RPMI7951 (cell line): ENCODE data around the gene MYL12A. TPM values are rescaled to one million over a fixed set of nuclear protein-coding genes. Genes with fewer than 3 reads are reported as not detected.

Experiments used
- DNase-seq: peaks from one replicate; pipeline ENCODE4 v3.0.0-alpha.2; 2012; ENCODE audit warnings: low read depth
- total RNA-seq: library from RNA; depleted of rRNA; stranded (reverse); fragments of >200 nt; shearing (Covaris generic); gene quantifications from 2 replicates; pipeline ENCODE4 v1.2.3, GENCODE V29; 2014

The MYL12A gene
- total RNA-seq, 1 experiment from 2014 or later: 818 TPM

DNA sequence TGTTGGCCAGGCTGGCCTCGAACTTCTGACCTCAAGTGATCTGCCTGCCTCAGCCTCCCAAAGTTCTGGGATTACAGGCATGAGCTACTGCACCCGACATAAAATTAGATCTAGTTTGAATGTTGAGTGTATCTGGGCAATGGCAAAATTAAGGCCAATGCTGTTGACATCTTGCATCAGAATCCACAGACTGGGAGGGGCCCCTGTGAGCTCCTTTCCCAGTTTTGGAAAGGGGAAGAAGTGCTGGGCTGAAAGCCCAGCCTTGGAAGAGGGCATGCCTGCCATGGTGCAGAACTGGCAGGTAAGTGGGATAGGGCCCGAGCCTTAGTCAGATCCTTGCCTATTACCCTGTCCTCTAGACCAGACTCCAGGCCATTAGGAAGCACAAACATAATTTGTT is 23.4 kb upstream of the MYL12A start:
- no peak for DNase-seq

DNA sequence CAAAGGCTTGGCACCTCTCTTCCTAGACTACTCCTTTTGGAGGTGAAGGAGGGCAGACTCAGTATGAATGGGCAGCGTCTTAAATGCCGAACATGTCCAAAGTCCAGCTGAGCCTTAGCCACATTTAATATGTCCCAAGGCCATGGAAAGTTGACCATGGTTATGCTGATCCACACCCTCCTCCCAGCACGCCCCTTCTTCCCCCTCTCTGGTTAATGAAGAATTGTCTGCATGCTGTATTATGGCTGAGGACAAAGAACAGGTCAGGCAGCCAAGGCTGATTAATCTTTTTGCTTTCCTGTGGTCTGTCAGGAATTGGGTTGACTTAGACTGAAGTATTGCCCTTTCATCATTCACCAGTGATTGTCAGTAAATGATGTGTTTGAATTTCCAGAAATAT is 22.0 kb upstream of the MYL12A start:
- no peak for DNase-seq

DNA sequence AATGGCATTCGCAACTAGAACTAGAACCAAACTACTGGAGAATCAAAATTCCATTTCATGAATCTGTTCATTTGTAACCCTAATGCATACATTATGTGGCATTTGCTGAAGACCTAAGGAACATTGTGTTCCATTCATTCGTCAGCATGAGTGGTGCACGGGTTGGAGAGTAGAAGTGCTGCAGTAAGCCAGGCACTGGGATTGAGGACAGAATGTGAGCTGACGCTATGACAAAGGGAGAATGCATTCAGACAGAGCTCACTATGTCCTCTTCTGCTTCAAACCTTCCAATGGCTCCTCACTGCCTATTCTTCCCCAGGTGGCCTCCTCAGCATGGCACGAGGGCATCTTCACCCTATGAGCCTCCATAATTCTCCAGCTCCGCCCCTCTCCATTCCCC is 21.6 kb upstream of the MYL12A start:
- no peak for DNase-seq

DNA sequence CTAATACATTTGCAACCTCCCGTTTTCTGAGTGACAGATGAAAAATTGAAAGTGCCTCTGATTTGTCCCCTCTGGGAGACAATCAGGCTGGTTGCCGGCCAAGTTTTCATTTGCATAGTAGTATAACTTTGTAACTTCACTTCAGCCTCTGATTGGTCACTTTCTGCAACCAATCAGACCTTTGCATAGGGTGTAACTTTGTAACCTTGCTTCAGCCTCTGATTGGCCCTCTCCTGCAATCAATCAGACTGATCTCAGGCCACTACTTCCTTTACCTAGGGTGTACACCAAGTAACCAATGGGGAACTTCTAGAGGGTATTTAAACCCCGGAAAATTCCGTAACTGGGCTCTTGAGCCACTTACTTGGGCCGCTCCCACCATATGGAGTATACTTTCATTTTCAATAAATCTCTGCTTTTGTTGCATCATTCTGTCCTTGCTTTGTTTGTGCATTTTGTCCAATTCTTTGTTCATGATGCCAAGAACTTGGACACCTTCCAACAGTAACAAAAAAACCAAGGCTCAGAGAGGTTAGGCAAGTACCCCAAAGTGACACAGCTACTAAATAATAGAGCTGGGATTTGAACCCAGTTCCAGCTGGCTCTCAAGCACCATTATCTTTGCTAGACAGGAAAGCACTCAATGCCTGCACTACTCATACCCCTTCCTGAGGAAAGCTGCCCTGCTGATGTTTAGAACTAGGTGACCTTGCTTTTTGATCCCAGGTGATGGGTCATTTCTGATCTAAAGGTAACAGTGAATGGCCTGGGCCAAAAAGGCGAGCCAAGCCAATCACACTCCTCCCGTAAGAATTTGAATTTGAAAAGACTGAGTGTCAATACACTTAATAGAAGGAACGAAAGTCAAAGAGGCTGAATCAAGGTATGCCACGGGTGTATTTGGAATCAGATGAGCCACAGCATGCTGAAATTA is 16.9 kb upstream of the MYL12A start:
- DNase-seq: peak; percentile 42

DNA sequence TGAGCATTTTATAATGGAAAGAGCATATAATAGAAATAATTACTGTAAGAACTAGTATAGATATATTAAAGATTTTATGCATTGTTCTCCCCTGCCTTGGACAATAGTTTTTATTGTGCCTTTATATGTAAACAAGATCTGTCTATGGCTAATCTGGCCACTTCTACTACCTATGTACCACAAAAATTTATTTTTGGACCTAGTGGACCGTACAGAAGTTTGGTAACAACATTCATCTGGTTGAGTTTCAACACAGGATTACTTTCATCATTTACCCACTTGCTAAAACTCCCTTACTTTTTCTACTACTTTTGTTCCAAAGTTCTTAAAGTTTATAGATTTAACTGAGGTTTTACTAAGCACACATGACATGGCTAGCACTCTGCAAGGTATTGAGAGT is 14.6 kb upstream of the MYL12A start:
- no peak for DNase-seq

DNA sequence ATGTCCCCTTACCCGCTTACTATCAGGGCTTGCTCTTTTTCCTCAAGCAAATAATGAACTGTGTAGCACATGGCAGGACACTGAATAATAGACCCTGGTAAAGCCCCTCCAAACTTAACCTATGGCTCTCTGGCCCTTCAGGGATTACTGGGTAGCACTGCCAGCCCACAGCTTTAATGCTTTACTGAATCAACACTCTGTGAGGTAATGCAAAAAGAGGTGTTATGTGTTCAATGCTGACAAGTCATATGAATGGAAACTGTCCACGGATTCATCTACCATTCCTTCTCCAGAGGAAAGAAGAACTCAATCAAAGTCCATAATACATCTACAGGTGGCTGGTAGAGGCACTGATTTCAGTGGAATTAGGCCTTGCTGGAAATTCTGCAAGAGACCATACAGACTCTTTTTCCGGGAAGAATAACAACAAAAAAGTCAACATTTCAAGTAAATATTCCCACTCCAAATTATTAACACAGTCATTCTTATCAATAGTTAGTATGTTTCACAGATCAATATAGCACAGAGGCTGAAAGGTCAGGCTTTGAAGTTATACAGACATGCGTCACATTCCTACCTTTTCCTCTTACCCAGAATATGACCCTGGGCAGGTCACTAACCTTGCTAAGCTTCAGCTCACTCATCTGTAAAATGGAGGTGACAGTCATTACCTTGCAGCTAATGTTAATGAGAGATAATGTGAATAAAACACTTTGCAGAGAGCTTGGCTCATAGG is 14.0 kb upstream of the MYL12A start:
- DNase-seq: no peak

DNA sequence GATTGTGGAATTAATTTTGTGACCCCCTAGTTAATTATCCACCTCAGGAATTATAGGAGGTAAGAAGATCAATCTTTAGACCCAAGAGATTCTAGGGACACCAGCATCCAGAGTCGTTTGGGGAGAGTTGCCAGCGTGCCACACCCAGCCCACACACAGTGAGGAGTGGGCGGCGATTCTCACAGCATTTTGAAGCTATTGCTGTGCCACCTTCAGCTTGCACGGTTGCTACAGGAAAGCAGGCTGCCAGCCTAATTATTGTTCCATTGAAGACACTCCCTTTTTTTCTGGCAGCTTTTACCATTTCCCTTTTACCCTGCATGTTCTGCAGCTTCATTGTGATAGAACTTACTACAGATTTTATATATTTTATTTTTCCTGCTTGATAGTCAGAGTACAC is 13.1 kb upstream of the MYL12A start:
- no peak for DNase-seq

DNA sequence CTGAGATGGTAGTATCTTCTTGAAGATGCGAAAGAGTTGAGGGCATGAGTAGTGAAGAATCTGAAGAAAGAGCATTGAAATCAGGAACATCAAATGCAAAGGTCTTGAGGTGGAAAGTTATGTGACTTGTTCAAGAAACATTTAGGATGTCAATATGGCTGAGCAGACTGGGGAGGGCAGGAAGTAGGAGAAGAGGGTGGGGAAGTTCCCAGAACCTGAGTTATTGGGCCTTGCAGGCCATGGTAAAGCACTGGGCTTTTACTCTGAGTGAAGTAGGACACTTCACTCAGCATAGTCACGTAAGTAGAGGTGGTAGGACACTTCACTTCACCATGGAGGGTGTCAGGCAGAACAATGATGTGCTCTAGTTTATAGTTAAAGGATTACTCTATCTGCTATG is 11.8 kb upstream of the MYL12A start:
- no peak for DNase-seq

DNA sequence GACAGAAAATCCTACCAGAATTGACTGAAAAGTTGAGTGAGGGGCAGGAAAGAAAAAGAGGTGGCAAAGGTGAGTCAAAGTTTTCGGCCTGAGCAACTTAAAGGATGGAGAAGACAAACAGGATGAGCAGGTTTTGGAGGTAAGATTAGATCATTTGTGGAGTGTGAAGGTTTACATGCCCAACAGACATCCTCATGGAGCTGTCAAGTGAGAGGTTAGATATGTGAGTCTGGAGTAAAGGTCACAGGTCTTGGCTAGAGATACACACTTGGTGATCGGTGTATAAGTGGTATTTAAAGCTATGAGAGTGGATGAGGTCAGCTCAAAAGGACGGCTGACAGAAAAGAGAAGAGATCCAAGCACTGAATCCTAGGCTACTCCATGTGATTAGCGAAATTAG is 11.1 kb upstream of the MYL12A start:
- no peak for DNase-seq

DNA sequence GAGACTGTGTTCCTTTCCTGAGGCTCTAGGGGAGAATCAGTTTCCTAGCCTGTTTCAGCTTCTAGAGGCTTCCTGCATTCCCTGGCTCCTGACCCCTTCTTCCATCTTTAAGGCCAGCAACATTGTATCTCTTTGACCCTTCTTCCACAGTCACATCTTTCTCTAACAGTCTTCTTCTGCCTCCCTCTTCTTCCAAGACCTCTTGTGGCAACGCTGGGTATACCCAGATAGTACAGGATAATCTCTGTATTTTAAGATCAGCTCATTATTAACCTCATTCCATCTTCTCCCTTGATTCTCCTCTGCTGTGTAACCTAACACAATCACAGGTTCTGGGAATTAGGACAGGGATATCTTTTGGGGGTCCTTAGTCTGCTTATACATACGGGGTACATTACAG is 8.9 kb upstream of the MYL12A start:
- no peak for DNase-seq

DNA sequence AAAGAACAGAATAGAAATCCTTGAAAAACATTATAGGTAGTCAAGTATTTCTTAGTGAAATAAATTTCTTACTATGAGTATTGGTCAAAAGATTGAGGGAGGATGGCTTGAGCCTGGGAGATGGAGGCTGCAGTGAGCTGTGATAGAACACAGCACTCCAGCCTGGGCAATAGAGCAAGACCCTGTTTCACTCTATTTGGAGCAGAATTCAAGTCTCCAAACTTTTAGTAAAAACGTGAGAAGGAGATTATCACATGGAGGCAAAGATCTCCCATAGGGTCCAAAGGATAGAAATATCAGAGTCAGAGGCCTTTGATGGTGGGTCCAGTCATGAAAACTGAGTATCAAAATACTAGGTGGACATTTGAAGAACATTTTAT is 2.4 kb upstream of the MYL12A start:
- DNase-seq: no peak

DNA sequence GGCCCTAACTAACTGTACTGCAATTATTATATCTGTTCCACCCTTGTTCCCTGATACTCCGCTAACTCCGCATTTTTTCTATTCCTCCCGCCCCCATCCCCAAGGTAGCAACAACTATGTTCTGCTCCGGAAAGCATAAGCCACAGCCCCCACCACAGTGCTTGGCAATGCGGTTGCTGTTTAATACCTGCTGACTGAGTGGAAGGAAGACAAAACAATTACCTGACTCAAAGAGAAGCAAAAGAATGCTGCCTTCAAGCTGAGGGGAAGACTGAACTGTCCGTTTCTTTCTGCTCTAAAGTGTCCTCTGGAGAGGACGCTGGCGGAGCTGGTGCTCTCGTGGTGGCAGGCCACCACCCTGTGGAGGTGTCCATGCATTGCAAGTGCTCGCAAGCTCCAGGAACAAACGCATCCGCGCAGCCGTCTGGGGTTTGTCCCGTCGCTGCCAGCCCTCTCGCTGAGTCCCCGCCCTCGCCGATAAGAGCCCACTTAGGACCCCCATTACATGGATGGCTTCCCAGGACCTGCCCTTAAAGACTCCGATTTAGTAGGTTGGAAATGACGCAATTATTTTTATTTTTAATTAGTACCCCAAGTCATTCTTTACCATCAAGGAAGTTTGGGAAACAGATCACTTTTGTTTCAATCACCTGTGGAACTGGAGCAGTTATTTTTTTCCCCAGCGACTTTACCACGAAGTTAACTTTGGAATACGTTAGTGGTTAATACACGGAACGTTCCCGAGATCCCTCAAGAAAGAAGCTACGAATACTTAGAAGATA is 1.6 kb upstream of the MYL12A start:
- DNase-seq: peak; percentile 82

DNA sequence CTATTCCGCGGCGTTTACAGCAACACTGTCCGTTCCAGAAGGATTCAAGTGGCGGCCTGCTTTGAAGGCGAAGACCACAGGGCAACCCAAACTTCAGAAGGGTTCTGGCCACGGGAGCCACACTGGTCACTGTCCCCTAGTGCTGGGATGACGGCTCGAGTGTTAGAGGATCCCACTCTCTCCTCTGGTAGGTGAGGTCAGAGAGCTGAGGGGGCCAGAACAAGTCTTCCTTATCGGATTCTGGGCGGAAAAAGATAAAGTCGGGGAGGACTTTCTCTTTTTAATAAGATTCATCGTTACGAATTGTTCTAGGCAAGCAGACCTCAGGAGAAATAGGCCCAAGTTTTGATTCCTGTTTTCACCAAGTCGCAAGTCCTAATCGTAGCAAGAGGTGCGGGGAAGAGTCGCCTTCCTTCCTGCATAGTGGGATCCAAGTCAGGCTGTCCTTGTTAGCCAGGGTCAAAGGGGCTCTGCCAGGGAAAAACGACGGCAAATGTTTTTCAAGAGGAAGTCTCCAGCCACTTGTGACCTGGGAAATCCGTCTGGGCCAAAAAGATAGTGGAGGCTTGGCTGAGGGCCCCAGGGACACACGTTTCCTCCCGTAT is 864 bp upstream of the MYL12A start:
- no peak for DNase-seq

DNA sequence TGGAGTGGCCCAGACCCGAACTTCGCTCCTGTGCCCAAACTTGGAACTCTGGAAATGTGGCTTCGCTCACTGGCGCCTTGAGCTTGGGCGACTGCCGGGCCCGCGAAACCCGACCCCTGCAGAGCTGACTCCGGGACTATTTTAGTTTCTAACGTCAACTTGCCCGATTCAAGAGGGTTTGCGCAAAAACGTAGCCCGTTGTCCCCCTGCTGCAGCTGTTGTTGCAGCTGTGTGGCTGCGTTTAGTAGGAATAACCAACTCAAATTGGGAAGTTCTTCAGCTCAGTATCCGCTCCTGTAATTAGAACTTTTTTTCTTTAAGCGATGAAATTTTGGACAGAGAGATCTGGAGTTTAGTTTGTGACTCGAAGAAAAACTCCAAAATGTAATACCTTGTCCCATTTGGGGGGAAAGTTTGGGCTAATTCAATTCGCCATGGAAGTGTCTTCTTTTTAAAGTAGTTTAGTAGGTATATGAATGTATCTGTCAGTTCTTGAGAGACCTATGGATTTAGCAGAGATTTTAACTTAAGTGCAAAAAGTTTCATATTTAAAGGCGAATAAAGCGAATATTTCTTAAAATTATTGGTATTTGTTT is 559 bp downstream of the MYL12A start:
- no peak for DNase-seq

DNA sequence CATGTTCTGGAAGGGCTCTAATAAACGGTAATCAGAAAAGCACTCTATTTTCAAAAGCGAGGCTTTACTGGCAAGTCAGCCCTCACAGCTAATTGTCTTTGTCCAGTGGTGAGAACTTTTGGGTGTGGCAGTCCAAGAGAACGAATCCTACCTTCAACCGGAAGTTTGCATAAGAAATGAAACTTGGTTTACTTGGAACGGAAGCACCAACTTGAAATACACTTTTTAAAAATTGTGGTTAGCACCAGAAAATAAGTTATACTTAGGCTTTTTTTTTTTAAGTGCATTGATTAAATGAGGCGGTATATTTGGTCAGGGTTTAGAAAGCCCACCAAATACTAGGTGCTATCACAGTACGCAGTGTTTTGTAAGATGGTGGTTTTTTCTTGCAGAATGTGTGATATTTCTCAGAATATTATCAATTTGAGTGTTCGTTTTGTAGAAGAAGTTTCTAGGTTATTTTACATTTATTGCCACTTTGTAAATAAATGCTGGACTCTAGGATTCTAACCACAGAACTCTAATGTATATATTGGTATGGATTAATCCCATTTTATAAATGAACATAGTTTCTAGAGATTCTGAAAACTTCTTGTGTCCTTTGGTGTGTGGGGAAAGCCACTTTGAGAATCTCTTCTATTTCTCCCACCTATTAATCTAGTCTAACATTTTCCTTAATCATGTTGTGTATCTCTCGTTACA is 1.2 kb downstream of the MYL12A start:
- DNase-seq: peak; percentile 67

DNA sequence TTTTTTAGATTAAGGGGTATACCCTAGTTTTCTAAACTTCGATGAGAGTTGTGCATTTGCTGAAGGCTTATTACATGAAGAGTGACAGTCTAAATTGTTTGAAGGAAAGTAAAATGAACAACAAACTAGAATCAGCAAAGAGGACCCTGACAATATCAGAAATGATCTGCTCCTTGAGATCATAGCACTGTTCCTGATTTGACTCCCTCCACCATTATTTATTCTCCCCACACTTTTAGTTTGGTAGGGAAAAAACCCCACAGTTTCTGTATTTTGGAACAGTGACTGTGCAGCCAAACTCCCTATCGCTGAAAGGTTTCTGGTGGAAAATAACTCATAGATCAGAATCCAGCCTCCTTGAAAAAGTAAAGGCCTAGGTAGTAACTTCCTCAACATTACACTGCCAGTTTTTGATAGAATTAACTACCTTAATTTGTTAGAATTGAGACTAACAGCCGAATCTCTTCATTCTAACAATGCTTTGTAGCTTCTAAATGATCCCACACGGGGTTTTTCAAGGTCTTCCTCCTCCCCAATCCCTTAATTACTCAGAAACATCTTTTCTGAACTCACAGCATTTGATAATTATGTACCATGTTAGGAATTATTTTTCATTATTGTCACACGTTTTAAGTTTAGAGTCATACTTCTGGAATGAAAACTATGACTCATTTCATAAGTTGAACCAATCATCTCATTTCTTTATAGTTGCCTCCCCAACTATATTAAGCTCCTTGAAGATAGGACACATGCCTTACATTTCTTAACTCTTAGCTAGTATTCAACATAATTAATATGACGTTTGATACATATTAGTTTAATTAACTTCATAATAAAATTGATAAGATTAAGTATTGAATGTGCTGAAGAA is 2.9 kb downstream of the MYL12A start:
- peak; percentile 74 for DNase-seq

DNA sequence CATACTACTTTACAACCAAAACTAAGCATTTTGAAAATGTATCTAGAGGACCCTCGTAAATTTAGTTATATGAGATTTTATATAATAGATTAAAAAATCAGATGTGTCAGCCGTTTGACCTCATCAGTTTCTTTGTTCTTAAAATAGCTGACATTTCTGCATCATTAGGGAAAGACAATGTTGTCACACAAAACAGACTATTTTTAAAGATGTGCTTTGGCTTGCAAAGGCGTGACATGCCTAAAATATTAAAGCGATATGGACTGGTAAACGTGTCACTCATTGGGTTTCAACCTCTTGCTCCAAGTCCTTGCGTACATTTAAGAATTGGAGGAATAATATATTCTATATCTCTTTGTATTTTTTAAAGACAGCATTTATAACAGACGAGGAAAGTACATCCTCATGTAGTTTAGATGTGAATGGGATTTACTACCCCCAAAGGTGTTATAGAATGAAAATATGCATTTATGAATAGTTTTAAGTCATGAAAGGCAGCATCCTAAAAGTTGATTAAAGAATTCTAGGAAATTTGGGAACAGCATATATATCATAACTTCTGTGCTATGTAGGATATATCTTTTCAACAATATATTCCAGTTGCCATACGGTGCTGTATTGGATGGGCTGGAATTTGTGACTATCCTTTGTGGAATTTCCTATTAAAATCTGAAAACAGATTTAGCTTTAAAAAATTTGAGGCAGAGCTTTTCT is 3.8 kb downstream of the MYL12A start:
- DNase-seq: peak; percentile 14

DNA sequence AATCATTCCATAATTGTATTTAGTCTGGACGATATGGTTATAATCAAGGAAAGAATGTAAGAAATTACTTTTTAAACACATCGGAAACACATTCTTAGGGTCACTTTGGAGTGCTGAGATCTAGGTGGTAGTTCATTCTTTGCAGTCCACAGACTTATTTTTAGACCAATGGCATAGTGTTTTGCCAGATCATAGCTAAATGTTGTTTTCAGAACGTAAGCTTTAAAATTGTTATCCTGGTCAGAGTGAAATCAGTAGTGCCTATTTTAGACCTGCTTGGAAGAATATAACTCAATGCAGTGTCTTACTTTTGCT is 4.3 kb downstream of the MYL12A start:
- DNase-seq: no peak

DNA sequence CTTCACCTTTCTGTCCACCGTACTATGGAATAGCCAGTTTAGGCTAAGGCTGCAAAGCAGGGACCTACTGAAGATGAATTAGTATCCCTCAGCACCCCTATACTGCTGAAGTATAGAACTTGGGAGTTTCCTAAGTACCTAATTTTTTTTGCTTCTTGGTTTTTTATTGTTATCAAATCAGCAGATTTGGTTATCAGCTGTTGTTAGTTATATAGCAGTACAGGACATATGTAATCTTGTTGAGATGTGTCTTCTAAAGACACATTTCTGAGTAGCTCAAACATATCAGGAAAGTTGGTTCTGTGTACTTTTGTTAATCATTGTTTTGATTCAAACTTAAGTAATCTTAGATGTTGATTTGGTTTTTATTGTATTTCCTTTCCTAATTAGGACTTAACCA is 5.2 kb downstream of the MYL12A start:
- DNase-seq: no peak
